DMS 273 (cell line): ENCODE data around the gene UBQLN1.
"Not testable (repeated sequence)": the region's sequence is repeated elsewhere in the genome, so short reads cannot be mapped to it uniquely, and the experiment has no call there.

ENCODE experiments used
- DNase-seq: peaks from one replicate; lab custom pipeline; 2025; ENCODE audit not compliant: unreplicated experiment; lab: John Stamatoyannopoulos, UW

Gene UBQLN1

GRCh38 chr9:83636813-83637212 lies 70.9 kb downstream of the UBQLN1 start:
- DNase-seq, result no peak

DNA sequence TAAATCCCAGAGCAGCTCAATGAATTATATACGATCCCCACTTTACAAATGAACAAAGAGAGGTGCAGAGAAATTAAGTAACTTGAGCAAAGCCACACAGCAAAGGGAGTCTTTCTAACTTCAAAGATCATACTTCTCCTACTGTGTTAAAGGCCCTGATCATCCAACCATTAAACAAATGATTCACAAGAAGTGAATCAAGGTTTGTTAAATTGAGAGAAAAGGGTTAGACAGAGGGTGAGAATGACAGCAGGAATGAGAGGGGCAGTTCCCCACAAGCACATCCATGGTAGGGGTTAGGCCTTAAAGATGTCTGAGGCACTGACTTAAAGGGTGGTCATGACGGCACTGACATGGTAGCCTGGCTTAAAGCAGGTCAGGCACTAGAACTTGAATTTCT lies 74.1 kb downstream of the UBQLN1 start:
- DNase-seq, result no peak

DNA sequence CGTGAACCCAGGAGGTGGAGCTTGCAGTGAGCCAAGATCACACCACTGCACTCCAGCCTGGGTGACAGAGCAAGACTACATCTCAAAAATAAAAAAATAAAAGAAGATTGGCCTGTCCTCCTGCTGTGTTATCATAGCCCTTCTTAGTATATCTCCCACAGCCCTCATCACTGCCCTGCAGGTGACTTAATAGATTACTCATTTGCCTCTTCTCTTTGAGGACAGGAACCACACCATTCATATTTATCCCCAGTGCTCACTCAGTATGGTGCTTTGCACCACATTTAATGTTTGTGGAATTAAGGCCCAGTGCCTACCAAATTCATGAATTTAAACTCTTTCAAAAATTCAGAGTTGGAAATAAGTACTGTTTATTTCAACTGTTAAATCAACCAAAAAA lies 74.5 kb downstream of the UBQLN1 start:
- no peak for DNase-seq

- DNase-seq, result peak; percentile 85
Observed at GRCh38 chr9:83630938-83631457, 76.8 kb downstream of the UBQLN1 start.

- DNase-seq, result no peak
Observed at GRCh38 chr9:83629433-83630104, 78.2 kb downstream of the UBQLN1 start.

DNA sequence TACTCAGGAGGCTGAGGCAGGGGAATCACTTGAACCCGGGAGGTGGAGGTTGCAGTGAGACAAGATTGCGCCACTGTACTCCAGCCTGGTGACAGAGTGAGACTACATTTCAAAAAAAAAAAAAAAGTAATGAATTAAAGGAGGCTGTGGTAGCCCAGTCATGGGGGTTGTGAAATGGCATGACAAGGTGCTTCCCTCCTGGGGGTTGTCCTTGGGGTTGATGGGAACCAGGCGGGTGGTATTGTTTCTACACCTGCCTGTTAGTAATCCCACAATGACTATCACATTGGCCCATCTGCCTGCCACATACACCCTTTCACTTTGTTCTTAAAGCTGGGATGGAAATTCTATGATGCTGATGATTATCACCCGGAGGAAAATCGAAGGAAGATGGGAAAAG lies 79.2 kb downstream of the UBQLN1 start:
- no peak for DNase-seq

- DNase-seq, result no peak
Observed at GRCh38 chr9:83625178-83625577, 82.6 kb downstream of the UBQLN1 start.

DNA sequence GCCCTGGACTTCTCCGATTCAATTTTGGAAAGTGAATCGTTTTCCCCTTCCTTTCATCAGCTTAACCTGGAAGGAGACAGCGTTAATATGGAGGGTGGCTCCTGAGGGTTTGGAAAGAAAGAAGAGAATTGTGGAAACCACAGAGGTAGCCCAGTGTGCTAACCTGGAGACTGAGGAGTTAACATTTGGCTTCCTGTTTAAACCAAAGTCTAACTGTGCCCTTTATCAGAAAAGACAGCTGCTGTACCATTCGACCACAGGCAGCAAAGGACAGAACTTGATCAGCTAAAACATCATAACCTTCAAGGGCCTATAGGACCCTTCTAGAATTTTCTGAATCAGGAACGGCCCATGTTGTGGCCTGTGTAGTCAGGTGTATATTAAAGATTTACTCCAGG lies 84.1 kb downstream of the UBQLN1 start:
- DNase-seq, result no peak

- DNase-seq, result peak; percentile 91
Observed at GRCh38 chr9:83622939-83623678, 84.6 kb downstream of the UBQLN1 start, which contains the start of gene IDNK. TSS of gene IDNK (plus strand) at chr9:83623143. CDS start at chr9:83623172, 29 bp downstream.

DNA sequence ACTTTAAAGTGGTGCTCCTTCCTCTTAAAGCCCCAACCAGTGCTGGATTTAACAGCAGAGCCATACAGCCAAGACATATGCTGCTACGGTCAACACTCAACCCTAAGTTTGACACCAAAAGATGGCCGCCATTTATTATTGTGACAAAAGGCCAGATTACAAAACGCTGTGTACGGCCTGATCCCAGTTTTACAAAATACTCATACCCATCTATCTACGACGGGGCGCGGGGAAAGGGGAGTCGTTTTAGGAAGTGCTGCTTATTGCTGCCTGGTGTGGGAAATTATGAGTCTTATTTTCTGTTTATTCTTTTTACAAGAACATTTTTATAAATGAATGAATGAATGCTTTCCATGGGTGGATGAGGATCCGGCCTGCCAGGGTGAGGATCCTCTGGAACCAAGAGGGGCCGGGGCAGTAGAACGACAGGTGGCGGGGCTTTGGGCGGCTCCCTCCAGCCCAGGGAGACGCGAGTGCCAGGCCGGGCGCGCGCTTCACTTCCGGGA lies 85.3 kb downstream of the UBQLN1 start:
- DNase-seq, result no peak

DNA sequence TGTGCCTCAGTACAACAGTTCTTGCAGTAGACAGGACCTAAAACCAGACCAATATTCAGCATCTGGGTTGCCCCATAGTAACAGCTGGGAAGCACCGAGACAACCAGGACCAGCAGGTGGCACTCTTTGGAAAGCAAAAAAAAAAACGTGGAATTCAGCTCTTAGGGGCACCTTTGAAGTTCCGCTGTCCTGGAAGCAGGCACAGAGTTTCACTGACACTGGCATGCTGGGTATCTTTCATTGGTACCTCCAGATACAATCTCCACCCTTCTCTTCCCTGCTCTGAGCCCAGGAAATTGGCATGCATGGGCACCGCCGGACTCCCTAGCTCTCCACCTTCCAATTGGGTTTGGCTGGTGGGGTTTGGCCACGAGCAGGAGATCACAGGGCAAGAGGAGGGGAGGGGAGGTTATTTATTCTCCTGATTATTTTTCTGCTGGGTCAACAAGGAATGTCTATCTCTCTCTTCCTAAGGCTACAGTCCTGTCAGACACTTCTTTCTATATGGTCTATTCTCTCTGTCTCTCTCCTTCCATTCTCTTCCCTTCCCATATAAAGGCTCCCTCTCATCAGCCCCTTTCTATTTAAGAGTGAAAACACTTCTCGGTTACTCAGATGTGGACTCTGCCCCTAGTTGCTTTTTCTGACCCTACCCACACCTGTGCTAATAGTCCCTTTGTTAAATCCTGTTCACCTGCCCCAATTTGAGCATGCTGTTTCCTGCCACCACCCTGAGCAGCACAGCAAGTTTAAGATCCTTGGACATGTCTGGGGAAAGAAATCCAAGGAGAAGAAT lies 86.7 kb downstream of the UBQLN1 start:
- DNase-seq, result peak; percentile 82

DNA sequence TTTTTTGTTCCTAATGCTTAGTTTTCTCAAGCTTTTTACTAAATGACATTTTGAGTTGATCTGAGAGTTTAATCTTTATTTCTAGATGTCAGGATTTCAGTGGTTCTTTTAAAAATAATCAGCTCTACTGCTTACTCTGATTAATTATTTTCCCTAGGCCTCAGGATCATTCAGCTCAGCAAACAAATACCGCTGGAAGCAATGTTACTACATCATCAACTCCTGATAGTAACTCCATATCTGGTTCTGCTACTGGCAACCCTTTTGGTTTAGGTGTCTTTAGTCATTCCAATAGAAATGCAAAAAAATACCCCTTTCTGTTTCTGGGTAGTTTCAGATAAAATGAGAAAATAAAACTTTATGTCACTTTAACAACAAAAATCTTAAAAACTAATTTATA lies 90.5 kb downstream of the UBQLN1 start:
- no peak for DNase-seq

DNA sequence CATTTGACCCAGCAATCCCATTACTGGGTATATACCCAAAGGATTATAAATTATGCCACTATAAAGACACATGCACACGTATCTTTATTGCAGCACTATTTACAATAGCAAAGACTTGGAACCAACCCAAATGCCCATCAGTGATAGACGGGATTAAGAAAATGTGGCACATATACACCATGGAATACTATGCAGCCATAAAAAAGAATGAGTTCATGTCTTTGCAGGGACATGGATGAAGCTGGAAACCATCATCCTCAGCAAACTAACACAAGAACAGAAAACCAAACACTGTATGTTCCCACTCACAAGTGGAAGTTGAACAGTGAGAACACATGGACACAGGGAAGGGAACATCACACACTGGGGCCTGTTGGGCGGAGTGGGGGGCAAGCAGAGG lies 94.5 kb downstream of the UBQLN1 start:
- not testable (repeated sequence) for DNase-seq
